Caco-2 (cell line): ENCODE measurements around the gene FARP1. TPM values are rescaled to one million over a fixed set of nuclear protein-coding genes. Genes with fewer than 3 reads are reported as not detected.

Source experiments
- BruUV-seq: library from RNA; stranded (reverse); fragments of 400-500 nt; replicated peaks from 2 replicates; lab custom pipeline; 2021; lab: Mats Ljungman, UMichigan
- CTCF ChIA-PET: fragments of 300-600 bp; sonication (Branson Sonifier 250); formaldehyde crosslinking; loops from one replicate; lab custom pipeline; 2022; ENCODE audit warnings: antibody characterized with exemption; lab: Charles Lee
- POLR2A ChIA-PET: fragments of 300-600 bp; sonication (Branson Sonifier 250); formaldehyde crosslinking; loops from one replicate; lab custom pipeline; 2022; ENCODE audit warnings: antibody characterized with exemption; lab: Charles Lee
- DNase-seq, 2 experiments: peaks; one replicate each; pipeline versions ENCODE4 v3.0.0 to v3.0.0-alpha.2; 2020 to 2022
- H3K27me3 ChIP-seq: replicated peaks from 2 replicates; pipeline ENCODE4 v1.6.0; 2011; ENCODE audit warnings: low read length; ENCODE audit not compliant: control insufficient read depth, insufficient read depth
- H3K36me3 ChIP-seq: 2 replicates; pipeline ENCODE4 v1.5.1; 2011; ENCODE audit warnings: low read length; ENCODE audit not compliant: control insufficient read depth, insufficient read depth
- H3K4me1 ChIP-seq: fragments of 250-450 bp; sonication (Bioruptor Pico); 2 replicates; pipeline ENCODE4 v1.5.1; 2020; ENCODE audit warnings: mild to moderate bottlenecking
- H3K4me3 ChIP-seq: 2 replicates; pipeline ENCODE4 v1.5.1; 2011; ENCODE audit warnings: low read depth, mild to moderate bottlenecking, control low read depth, low read length
- H3K9me3 ChIP-seq: fragments of 250-450 bp; sonication (Bioruptor Pico); 2 replicates; pipeline ENCODE4 v1.5.1; 2020; ENCODE audit warnings: mild to moderate bottlenecking, moderate library complexity
- H3K27ac Mint-ChIP-seq: one replicate; pipeline ENCODE4 v1.8.0; 2022; ENCODE audit warnings: mixed read lengths; ENCODE audit not compliant: unreplicated experiment
- H3K27me3 Mint-ChIP-seq: one replicate; pipeline ENCODE4 v1.8.0; 2022; ENCODE audit warnings: mixed read lengths; ENCODE audit not compliant: insufficient read depth, unreplicated experiment
- H3K36me3 Mint-ChIP-seq: one replicate; pipeline ENCODE4 v1.8.0; 2022; ENCODE audit warnings: mild to moderate bottlenecking, mixed read lengths; ENCODE audit not compliant: insufficient read depth, unreplicated experiment
- H3K4me1 Mint-ChIP-seq: one replicate; pipeline ENCODE4 v1.8.0; 2022; ENCODE audit warnings: low read depth, mixed read lengths; ENCODE audit not compliant: unreplicated experiment
- H3K4me3 Mint-ChIP-seq: one replicate; pipeline ENCODE4 v1.8.0; 2022; ENCODE audit warnings: mild to moderate bottlenecking, moderate library complexity, mixed read lengths; ENCODE audit not compliant: unreplicated experiment
- H3K9me3 Mint-ChIP-seq: one replicate; pipeline ENCODE4 v1.8.0; 2022; ENCODE audit warnings: mixed read lengths; ENCODE audit not compliant: unreplicated experiment
- CTCF ChIP-seq, 2 experiments: fragments of 200-600 bp in 1 of 2; IDR thresholded peaks; 1 replicate in 1 of 2; 2 replicates in 1 of 2; pipeline versions ENCODE4 v1.5.1 to v1.8.0; 2011 to 2022; ENCODE audit warnings: antibody characterized with exemption in 1 of 2, control low read depth in 1 of 2, inconsistent platforms in 1 of 2, low read depth in 1 of 2, low read length in 1 of 2, mild to moderate bottlenecking in 1 of 2, moderate library complexity in 1 of 2; ENCODE audit not compliant: insufficient read depth in 1 of 2, severe bottlenecking in 1 of 2, unreplicated experiment in 1 of 2
- intact Hi-C: fragments of 100-400 bp; cut with micrococcal nuclease; formaldehyde crosslinking; loops from one replicate; pipeline ENCODE4 v1.10.0; 2022; ENCODE audit not compliant: unreplicated experiment
- total RNA-seq: library from RNA; stranded (reverse); gene quantifications from 2 replicates; pipeline ENCODE4 v1.2.3, GENCODE V29; 2022

FARP1 gene
- total RNA-seq, 1 experiment from 2014 or later = 189 TPM

- BruUV-seq = TSS peak; percentile 80
- intact Hi-C loops = loop anchor here (1.0 to 10.0 kb wide), 3 partner anchors 8 to 184 kb away; partner anchors contain the start of gene FARP1
- peaks cover 10% of the 10 kb centered on the region for H3K36me3 Mint-ChIP-seq
- peak overlapping the region; percentile 73 for H3K27ac Mint-ChIP-seq
- ChIA-PET CTCF (interaction anchor here (0.9 kb wide), 1 partner anchor 21 kb away, joined by 3 read pairs; no protein-coding TSS in a partner anchor), POLR2A (no interaction called here)
- H3K27me3 Mint-ChIP-seq = no peaks in the 10 kb centered on the region
- no peak overlapping the region for H3K4me3 ChIP-seq
- H3K9me3 Mint-ChIP-seq = no peaks in the 10 kb centered on the region
- H3K27me3 ChIP-seq = no peaks in the 10 kb centered on the region
- H3K4me1 ChIP-seq = peaks cover 31% of the 10 kb centered on the region
- no peaks in the 10 kb centered on the region for H3K9me3 ChIP-seq
- H3K4me1 Mint-ChIP-seq = peaks cover 32% of the 10 kb centered on the region
- DNase-seq = no peak
- no peaks in the 10 kb centered on the region for H3K36me3 ChIP-seq
- no peak for TF ChIP-seq CTCF (IDR thresholded peaks at IDR 0.05; ENCODE audit: insufficient read depth in 1 of 2, low read depth in 1 of 2, low read length in 1 of 2, severe bottlenecking in 1 of 2, unreplicated experiment in 1 of 2)
- peak overlapping the region; percentile 43 for H3K4me3 Mint-ChIP-seq
These were observed 185.6 kb downstream of the FARP1 start for GRCh38 chr13:98328511-98328910.

GRCh38 chr13:98332222-98332621, 189.3 kb downstream of the FARP1 start:
- no peaks in the 10 kb centered on the region for H3K27me3 ChIP-seq
- peaks cover 22% of the 10 kb centered on the region for H3K4me1 ChIP-seq
- Mint-ChIP-seq H3K36me3 (peaks cover 17% of the 10 kb centered on the region), H3K27me3 (no peaks in the 10 kb centered on the region), H3K4me1 (peaks cover 34% of the 10 kb centered on the region), H3K9me3 (peaks cover 11% of the 10 kb centered on the region), H3K27ac (no peak overlapping the region), H3K4me3 (no peak overlapping the region)
- TF ChIP-seq CTCF (IDR thresholded peaks at IDR 0.05; ENCODE audit: insufficient read depth in 1 of 2, low read depth in 1 of 2, low read length in 1 of 2, severe bottlenecking in 1 of 2, unreplicated experiment in 1 of 2) = no peak
- H3K36me3 ChIP-seq = peaks cover 3% of the 10 kb centered on the region; the same call in 1 of the 2 replicates
- intact Hi-C loops = no loop called here
- no peak overlapping the region for H3K4me3 ChIP-seq
- ChIA-PET CTCF (no interaction called here), POLR2A (no interaction called here)
- BruUV-seq = no TSS peak
- H3K9me3 ChIP-seq = peaks cover 6% of the 10 kb centered on the region; the same call in 1 of the 2 replicates
- no peak for DNase-seq

- intact Hi-C loops = no loop called here
- H3K27me3 Mint-ChIP-seq = no peaks in the 10 kb centered on the region
- H3K9me3 Mint-ChIP-seq = peaks cover 11% of the 10 kb centered on the region
- DNase-seq = no peak
- CTCF ChIA-PET = interaction anchor here (0.6 kb wide), 1 partner anchor 676 kb away, joined by 3 read pairs; no protein-coding TSS in a partner anchor
- H3K9me3 ChIP-seq = peaks cover 6% of the 10 kb centered on the region; the same call in 1 of the 2 replicates
- H3K27ac Mint-ChIP-seq = no peak overlapping the region
- peaks cover 17% of the 10 kb centered on the region for H3K36me3 Mint-ChIP-seq
- no peak overlapping the region for H3K4me3 ChIP-seq
- peaks cover 3% of the 10 kb centered on the region; the same call in 1 of the 2 replicates for H3K36me3 ChIP-seq
- peaks cover 35% of the 10 kb centered on the region for H3K4me1 Mint-ChIP-seq
- TF ChIP-seq CTCF (IDR thresholded peaks at IDR 0.05; ENCODE audit: insufficient read depth in 1 of 2, low read depth in 1 of 2, low read length in 1 of 2, severe bottlenecking in 1 of 2, unreplicated experiment in 1 of 2) = no peak
- BruUV-seq = no TSS peak
- H3K4me1 ChIP-seq = peaks cover 17% of the 10 kb centered on the region
- H3K27me3 ChIP-seq = no peaks in the 10 kb centered on the region
- no peak overlapping the region for H3K4me3 Mint-ChIP-seq
- POLR2A ChIA-PET = no interaction called here
These were observed 189.8 kb downstream of the FARP1 start for GRCh38 chr13:98332691-98333090.
